ENCODE results near the gene HOXB4. TPM values are rescaled to one million over a fixed set of nuclear protein-coding genes. Genes with fewer than 3 reads are reported as not detected.

HOXB4 gene
- total RNA-seq, 1 experiment from 2014 or later, result 0.04 TPM

DNA sequence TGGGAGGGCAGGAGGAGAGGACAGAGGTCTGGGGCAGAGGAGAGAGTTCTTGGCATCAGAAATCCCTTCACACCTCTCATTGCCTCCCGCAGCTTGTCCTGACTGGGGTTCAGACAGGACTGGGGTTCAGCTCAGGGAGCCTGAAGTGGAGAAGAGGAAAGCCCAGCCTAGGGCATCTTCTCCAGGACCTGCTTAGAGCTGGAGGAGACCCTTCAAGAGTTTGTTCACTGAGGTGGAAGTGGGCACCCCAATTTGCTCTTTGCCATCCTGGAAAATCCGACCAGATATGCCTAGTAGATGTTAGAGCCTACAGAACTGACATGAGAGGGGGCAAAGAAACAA is 9.9 kb upstream of the HOXB4 start:
- no peak overlapping the region for H3K4me3 Mint-ChIP-seq

More for the DNA sequence above, 9.9 kb upstream of the HOXB4 start:
- no peak for DNase-seq (ENCODE audit: low spot score)
- Mint-ChIP-seq H3K36me3 (no peaks in the 10 kb centered on the region), H3K27me3 (ENCODE audit: low read depth) (peaks cover 100% of the 10 kb centered on the region; the same call in 1 of the 2 replicates), H3K27ac (no peak overlapping the region), H3K4me1 (peaks cover 40% of the 10 kb centered on the region), H3K9me3 (no peaks in the 10 kb centered on the region)
- TF ChIP-seq NFATC4 (CRISPR knock-in tag; IDR thresholded peaks at IDR 0.05) (no peak), MXD4 (CRISPR knock-in tag; IDR thresholded peaks at IDR 0.05; ENCODE audit: borderline replicate concordance) (no peak), ETV6 (CRISPR knock-in tag; IDR thresholded peaks at IDR 0.05) (no peak), GABPB1 (CRISPR knock-in tag; IDR thresholded peaks at IDR 0.05) (no peak), OVOL2 (CRISPR knock-in tag; IDR thresholded peaks at IDR 0.05; ENCODE audit: borderline replicate concordance) (no peak), MYBL2 (CRISPR knock-in tag; IDR thresholded peaks at IDR 0.05) (no peak), RORB (CRISPR knock-in tag; IDR thresholded peaks at IDR 0.05) (no peak), ZNF671 (CRISPR knock-in tag; IDR thresholded peaks at IDR 0.05) (no peak), ZNF138 (CRISPR knock-in tag; conservative IDR thresholded peaks at IDR 0.05) (no peak)
- TF ChIP-seq, protein P1, sequence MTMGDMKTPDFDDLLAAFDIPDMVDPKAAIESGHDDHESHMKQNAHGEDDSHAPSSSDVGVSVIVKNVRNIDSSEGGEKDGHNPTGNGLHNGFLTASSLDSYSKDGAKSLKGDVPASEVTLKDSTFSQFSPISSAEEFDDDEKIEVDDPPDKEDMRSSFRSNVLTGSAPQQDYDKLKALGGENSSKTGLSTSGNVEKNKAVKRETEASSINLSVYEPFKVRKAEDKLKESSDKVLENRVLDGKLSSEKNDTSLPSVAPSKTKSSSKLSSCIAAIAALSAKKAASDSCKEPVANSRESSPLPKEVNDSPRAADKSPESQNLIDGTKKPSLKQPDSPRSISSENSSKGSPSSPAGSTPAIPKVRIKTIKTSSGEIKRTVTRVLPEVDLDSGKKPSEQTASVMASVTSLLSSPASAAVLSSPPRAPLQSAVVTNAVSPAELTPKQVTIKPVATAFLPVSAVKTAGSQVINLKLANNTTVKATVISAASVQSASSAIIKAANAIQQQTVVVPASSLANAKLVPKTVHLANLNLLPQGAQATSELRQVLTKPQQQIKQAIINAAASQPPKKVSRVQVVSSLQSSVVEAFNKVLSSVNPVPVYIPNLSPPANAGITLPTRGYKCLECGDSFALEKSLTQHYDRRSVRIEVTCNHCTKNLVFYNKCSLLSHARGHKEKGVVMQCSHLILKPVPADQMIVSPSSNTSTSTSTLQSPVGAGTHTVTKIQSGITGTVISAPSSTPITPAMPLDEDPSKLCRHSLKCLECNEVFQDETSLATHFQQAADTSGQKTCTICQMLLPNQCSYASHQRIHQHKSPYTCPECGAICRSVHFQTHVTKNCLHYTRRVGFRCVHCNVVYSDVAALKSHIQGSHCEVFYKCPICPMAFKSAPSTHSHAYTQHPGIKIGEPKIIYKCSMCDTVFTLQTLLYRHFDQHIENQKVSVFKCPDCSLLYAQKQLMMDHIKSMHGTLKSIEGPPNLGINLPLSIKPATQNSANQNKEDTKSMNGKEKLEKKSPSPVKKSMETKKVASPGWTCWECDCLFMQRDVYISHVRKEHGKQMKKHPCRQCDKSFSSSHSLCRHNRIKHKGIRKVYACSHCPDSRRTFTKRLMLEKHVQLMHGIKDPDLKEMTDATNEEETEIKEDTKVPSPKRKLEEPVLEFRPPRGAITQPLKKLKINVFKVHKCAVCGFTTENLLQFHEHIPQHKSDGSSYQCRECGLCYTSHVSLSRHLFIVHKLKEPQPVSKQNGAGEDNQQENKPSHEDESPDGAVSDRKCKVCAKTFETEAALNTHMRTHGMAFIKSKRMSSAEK (CRISPR knock-in tag; IDR thresholded peaks at IDR 0.05; ENCODE audit: borderline replicate concordance), result no peak
- TF ChIP-seq, protein P2, sequence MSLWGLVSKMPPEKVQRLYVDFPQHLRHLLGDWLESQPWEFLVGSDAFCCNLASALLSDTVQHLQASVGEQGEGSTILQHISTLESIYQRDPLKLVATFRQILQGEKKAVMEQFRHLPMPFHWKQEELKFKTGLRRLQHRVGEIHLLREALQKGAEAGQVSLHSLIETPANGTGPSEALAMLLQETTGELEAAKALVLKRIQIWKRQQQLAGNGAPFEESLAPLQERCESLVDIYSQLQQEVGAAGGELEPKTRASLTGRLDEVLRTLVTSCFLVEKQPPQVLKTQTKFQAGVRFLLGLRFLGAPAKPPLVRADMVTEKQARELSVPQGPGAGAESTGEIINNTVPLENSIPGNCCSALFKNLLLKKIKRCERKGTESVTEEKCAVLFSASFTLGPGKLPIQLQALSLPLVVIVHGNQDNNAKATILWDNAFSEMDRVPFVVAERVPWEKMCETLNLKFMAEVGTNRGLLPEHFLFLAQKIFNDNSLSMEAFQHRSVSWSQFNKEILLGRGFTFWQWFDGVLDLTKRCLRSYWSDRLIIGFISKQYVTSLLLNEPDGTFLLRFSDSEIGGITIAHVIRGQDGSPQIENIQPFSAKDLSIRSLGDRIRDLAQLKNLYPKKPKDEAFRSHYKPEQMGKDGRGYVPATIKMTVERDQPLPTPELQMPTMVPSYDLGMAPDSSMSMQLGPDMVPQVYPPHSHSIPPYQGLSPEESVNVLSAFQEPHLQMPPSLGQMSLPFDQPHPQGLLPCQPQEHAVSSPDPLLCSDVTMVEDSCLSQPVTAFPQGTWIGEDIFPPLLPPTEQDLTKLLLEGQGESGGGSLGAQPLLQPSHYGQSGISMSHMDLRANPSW (CRISPR knock-in tag; conservative IDR thresholded peaks at IDR 0.05; ENCODE audit: low read depth), result no peak
- TF ChIP-seq, protein P3, sequence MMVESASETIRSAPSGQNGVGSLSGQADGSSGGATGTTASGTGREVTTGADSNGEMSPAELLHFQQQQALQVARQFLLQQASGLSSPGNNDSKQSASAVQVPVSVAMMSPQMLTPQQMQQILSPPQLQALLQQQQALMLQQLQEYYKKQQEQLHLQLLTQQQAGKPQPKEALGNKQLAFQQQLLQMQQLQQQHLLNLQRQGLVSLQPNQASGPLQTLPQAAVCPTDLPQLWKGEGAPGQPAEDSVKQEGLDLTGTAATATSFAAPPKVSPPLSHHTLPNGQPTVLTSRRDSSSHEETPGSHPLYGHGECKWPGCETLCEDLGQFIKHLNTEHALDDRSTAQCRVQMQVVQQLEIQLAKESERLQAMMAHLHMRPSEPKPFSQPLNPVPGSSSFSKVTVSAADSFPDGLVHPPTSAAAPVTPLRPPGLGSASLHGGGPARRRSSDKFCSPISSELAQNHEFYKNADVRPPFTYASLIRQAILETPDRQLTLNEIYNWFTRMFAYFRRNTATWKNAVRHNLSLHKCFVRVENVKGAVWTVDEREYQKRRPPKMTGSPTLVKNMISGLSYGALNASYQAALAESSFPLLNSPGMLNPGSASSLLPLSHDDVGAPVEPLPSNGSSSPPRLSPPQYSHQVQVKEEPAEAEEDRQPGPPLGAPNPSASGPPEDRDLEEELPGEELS (CRISPR knock-in tag; IDR thresholded peaks at IDR 0.05), result no peak
- TF ChIP-seq, protein P4, sequence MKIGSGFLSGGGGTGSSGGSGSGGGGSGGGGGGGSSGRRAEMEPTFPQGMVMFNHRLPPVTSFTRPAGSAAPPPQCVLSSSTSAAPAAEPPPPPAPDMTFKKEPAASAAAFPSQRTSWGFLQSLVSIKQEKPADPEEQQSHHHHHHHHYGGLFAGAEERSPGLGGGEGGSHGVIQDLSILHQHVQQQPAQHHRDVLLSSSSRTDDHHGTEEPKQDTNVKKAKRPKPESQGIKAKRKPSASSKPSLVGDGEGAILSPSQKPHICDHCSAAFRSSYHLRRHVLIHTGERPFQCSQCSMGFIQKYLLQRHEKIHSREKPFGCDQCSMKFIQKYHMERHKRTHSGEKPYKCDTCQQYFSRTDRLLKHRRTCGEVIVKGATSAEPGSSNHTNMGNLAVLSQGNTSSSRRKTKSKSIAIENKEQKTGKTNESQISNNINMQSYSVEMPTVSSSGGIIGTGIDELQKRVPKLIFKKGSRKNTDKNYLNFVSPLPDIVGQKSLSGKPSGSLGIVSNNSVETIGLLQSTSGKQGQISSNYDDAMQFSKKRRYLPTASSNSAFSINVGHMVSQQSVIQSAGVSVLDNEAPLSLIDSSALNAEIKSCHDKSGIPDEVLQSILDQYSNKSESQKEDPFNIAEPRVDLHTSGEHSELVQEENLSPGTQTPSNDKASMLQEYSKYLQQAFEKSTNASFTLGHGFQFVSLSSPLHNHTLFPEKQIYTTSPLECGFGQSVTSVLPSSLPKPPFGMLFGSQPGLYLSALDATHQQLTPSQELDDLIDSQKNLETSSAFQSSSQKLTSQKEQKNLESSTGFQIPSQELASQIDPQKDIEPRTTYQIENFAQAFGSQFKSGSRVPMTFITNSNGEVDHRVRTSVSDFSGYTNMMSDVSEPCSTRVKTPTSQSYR (CRISPR knock-in tag; IDR thresholded peaks at IDR 0.05), result no peak
- TF ChIP-seq, protein P5, sequence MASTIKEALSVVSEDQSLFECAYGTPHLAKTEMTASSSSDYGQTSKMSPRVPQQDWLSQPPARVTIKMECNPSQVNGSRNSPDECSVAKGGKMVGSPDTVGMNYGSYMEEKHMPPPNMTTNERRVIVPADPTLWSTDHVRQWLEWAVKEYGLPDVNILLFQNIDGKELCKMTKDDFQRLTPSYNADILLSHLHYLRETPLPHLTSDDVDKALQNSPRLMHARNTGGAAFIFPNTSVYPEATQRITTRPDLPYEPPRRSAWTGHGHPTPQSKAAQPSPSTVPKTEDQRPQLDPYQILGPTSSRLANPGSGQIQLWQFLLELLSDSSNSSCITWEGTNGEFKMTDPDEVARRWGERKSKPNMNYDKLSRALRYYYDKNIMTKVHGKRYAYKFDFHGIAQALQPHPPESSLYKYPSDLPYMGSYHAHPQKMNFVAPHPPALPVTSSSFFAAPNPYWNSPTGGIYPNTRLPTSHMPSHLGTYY (CRISPR knock-in tag; IDR thresholded peaks at IDR 0.05), result no peak
- TF ChIP-seq, protein P6, sequence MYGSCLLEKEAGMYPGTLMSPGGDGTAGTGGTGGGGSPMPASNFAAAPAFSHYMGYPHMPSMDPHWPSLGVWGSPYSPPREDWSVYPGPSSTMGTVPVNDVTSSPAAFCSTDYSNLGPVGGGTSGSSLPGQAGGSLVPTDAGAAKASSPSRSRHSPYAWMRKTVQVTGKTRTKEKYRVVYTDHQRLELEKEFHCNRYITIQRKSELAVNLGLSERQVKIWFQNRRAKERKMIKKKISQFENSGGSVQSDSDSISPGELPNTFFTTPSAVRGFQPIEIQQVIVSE (CRISPR knock-in tag; IDR thresholded peaks at IDR 0.05; ENCODE audit: borderline replicate concordance), result no peak
- ChIA-PET CTCF (interaction anchor here (0.5 to 3.6 kb wide), 9 partner anchors 13 to 372 kb away, joined by 3 to 21 read pairs (median 4); no protein-coding TSS in a partner anchor), POLR2A (no interaction called here)
- no peak for ATAC-seq
